ENCODE results near the gene NCF2.

The NCF2 gene

GRCh38 chr1:183548116-183548515 is 42.1 kb downstream of the NCF2 start:
- Histone ChIP-seq H3K36me3 (ENCODE audit: control insufficient read depth, insufficient read depth, low read length) (peaks cover 17% of the 10 kb centered on the region), H3K4me3 (replicated peaks; ENCODE audit: low read depth, low read length) (no peak overlapping the region), H3K27me3 (replicated peaks; ENCODE audit: control insufficient read depth, insufficient read depth, low read length) (no peaks in the 10 kb centered on the region)
- TF ChIP-seq, protein P1, sequence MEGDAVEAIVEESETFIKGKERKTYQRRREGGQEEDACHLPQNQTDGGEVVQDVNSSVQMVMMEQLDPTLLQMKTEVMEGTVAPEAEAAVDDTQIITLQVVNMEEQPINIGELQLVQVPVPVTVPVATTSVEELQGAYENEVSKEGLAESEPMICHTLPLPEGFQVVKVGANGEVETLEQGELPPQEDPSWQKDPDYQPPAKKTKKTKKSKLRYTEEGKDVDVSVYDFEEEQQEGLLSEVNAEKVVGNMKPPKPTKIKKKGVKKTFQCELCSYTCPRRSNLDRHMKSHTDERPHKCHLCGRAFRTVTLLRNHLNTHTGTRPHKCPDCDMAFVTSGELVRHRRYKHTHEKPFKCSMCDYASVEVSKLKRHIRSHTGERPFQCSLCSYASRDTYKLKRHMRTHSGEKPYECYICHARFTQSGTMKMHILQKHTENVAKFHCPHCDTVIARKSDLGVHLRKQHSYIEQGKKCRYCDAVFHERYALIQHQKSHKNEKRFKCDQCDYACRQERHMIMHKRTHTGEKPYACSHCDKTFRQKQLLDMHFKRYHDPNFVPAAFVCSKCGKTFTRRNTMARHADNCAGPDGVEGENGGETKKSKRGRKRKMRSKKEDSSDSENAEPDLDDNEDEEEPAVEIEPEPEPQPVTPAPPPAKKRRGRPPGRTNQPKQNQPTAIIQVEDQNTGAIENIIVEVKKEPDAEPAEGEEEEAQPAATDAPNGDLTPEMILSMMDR (IDR thresholded peaks at IDR 0.05; ENCODE audit: insufficient read depth, low read length, poor library complexity, severe bottlenecking) = no peak
- no peak for DNase-seq (ENCODE audit: extremely low read depth, insufficient read length)

- Histone ChIP-seq H3K4me3 (replicated peaks; ENCODE audit: low read depth, low read length) (no peak overlapping the region), H3K27me3 (replicated peaks; ENCODE audit: control insufficient read depth, insufficient read depth, low read length) (no peaks in the 10 kb centered on the region), H3K36me3 (ENCODE audit: control insufficient read depth, insufficient read depth, low read length) (peaks cover 15% of the 10 kb centered on the region)
- TF ChIP-seq, protein P1 (IDR thresholded peaks at IDR 0.05; ENCODE audit: insufficient read depth, low read length, poor library complexity, severe bottlenecking) = no peak
- no peak for DNase-seq (ENCODE audit: extremely low read depth, insufficient read length)
These were observed 43.8 kb downstream of the NCF2 start for GRCh38 chr1:183546427-183546826.

- no peak for DNase-seq (ENCODE audit: extremely low read depth, insufficient read length)
- H3K36me3 ChIP-seq (ENCODE audit: control insufficient read depth, insufficient read depth, low read length) = peaks cover 20% of the 10 kb centered on the region
- TF ChIP-seq, protein P1 (IDR thresholded peaks at IDR 0.05; ENCODE audit: insufficient read depth, low read length, poor library complexity, severe bottlenecking) = no peak
- no peak overlapping the region for H3K4me3 ChIP-seq (replicated peaks; ENCODE audit: low read depth, low read length)
- H3K27me3 ChIP-seq (replicated peaks; ENCODE audit: control insufficient read depth, insufficient read depth, low read length) = no peaks in the 10 kb centered on the region
These were observed 45.5 kb downstream of the NCF2 start for GRCh38 chr1:183544598-183545297.

- DNase-seq (ENCODE audit: extremely low read depth, insufficient read length) = no peak
- peaks cover 21% of the 10 kb centered on the region for H3K36me3 ChIP-seq (ENCODE audit: control insufficient read depth, insufficient read depth, low read length)
- no peak overlapping the region for H3K4me3 ChIP-seq (replicated peaks; ENCODE audit: low read depth, low read length)
- TF ChIP-seq, protein P1 (IDR thresholded peaks at IDR 0.05; ENCODE audit: insufficient read depth, low read length, poor library complexity, severe bottlenecking) = peak; percentile 64
- no peaks in the 10 kb centered on the region for H3K27me3 ChIP-seq (replicated peaks; ENCODE audit: control insufficient read depth, insufficient read depth, low read length)
These were observed 46.5 kb downstream of the NCF2 start for GRCh38 chr1:183543619-183544204.

GRCh38 chr1:183537405-183537804 is 52.9 kb downstream of the NCF2 start:
- no peaks in the 10 kb centered on the region for H3K27me3 ChIP-seq (replicated peaks; ENCODE audit: control insufficient read depth, insufficient read depth, low read length)
- no peak overlapping the region for H3K4me3 ChIP-seq (replicated peaks; ENCODE audit: low read depth, low read length)
- peaks cover 16% of the 10 kb centered on the region for H3K36me3 ChIP-seq (ENCODE audit: control insufficient read depth, insufficient read depth, low read length)
- TF ChIP-seq, protein P1 (IDR thresholded peaks at IDR 0.05; ENCODE audit: insufficient read depth, low read length, poor library complexity, severe bottlenecking) = no peak
- DNase-seq (ENCODE audit: extremely low read depth, insufficient read length) = no peak
